Retinal pigment epithelial cell (primary cell): ENCODE measurements around the gene TAS2R60.

ENCODE experiments used
- DNase-seq: peaks from one replicate; pipeline ENCODE4 v3.0.0-alpha.2; 2010; ENCODE audit warnings: low read depth
- H3K4me3 ChIP-seq: 2 replicates; pipeline ENCODE4 v1.5.1; 2011; ENCODE audit warnings: mild to moderate bottlenecking, low read length, control low read depth, moderate library complexity
- CTCF ChIP-seq: conservative IDR thresholded peaks from 2 replicates; pipeline ENCODE4 v1.5.1; 2011; ENCODE audit warnings: low read depth, low read length, control low read depth, inconsistent platforms

TAS2R60 gene

GRCh38 chr7:143492043-143492471 is 48.8 kb downstream of the TAS2R60 start:
- no peak for TF ChIP-seq CTCF
- H3K4me3 ChIP-seq = no peak overlapping the region
- DNase-seq = no peak

- DNase-seq = no peak
- H3K4me3 ChIP-seq = no peak overlapping the region
- TF ChIP-seq CTCF = no peak
Observed at GRCh38 chr7:143492799-143493739, 49.8 kb downstream of the TAS2R60 start.

GRCh38 chr7:143493751-143494150 is 50.5 kb downstream of the TAS2R60 start:
- DNase-seq = no peak

More at GRCh38 chr7:143493751-143494150, 50.5 kb downstream of the TAS2R60 start:
- no peak for TF ChIP-seq CTCF
- H3K4me3 ChIP-seq = no peak overlapping the region
